ENCODE data around the gene MED29.
A peak's percentile ranks its signal among the peaks of the same experiment; 100 is the strongest.

The MED29 gene

GRCh38 chr19:39399668-39400050 is 8.5 kb downstream of the MED29 start:
- no peak for DNase-seq

- no peak for DNase-seq
Observed at GRCh38 chr19:39400061-39400460, 8.9 kb downstream of the MED29 start.

GRCh38 chr19:39401070-39401548 is 9.9 kb downstream of the MED29 start:
- no peak for DNase-seq

GRCh38 chr19:39401549-39402345 is 10.6 kb downstream of the MED29 start:
- DNase-seq, result peak; percentile 59

GRCh38 chr19:39402346-39403300 is 11.4 kb downstream of the MED29 start:
- peak; percentile 83 for DNase-seq

- peak; percentile 92 for DNase-seq
Observed at GRCh38 chr19:39403331-39404312, 12.4 kb downstream of the MED29 start.

- no peak for DNase-seq
Observed at GRCh38 chr19:39405261-39405957, 14.2 kb downstream of the MED29 start.

- DNase-seq, result peak; percentile 83
Observed at GRCh38 chr19:39405958-39406655, 14.9 kb downstream of the MED29 start.

- peak; percentile 87 for DNase-seq
Observed at GRCh38 chr19:39406656-39407409, 15.7 kb downstream of the MED29 start, which contains the start of gene ZFP36. Gene ZFP36, plus strand, starts transcription at chr19:39406847. Its CDS starts 58 bp downstream, at chr19:39406905.

GRCh38 chr19:39407410-39407659 is 16.2 kb downstream of the MED29 start:
- no peak for DNase-seq

- no peak for DNase-seq
Observed at GRCh38 chr19:39407660-39408391, 16.6 kb downstream of the MED29 start.

GRCh38 chr19:39408392-39409207 is 17.4 kb downstream of the MED29 start:
- DNase-seq, result no peak

GRCh38 chr19:39409208-39410016 is 18.2 kb downstream of the MED29 start:
- DNase-seq, result peak; percentile 74

- peak; percentile 60 for DNase-seq
Observed at GRCh38 chr19:39410017-39410830, 19.0 kb downstream of the MED29 start.

- DNase-seq, result no peak
Observed at GRCh38 chr19:39410831-39411080, 19.6 kb downstream of the MED29 start.

GRCh38 chr19:39411081-39411831 is 20.1 kb downstream of the MED29 start:
- DNase-seq, result no peak

GRCh38 chr19:39411832-39412099 is 20.6 kb downstream of the MED29 start:
- peak; percentile 87 for DNase-seq

All from stimulated activated CD4-positive, alpha-beta T cell treated with anti-CD3 and anti-CD28 coated beads, Interleukin-12 subunit alpha, Interleukin-12 subunit beta, amount 100 ng/mL, for 4 hours (primary cell).